Measurements from ENCODE around the gene SLC4A4.

Gene SLC4A4

DNA sequence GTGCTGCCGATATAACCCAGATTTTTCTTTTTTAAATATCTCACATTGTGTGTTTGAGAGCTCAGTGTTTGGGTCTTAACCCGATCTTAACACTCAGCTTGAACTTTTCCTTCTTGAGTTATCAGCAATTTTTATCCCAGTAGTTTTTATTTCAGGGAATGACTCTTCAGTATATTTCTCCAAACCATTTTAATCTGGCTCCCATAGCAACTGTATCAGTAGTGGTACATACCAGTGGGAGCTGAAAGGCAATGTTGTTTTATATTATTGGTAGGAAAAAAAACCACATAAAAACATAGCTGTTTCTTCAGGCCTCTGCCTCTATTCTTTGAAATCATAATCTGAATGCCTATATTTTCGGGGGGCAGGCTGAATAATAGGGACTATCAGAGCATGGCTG, 111.1 kb downstream of the SLC4A4 start:
- no peaks in the 10 kb centered on the region for H3K9me3 ChIP-seq (ENCODE audit: control insufficient read depth, insufficient read depth, low read length)
- no peak overlapping the region for H3K9ac ChIP-seq (ENCODE audit: low read depth, low read length)
- H3K36me3 ChIP-seq (ENCODE audit: control insufficient read depth, insufficient read depth, low read length): no peaks in the 10 kb centered on the region
- H3K4me3 ChIP-seq (ENCODE audit: low read depth, low read length): no peak overlapping the region
- no peaks in the 10 kb centered on the region for H3K27me3 ChIP-seq (ENCODE audit: control insufficient read depth, insufficient read depth, low read length)
- no peaks in the 10 kb centered on the region for H3K4me1 ChIP-seq (ENCODE audit: control insufficient read depth, insufficient read depth, low read length)

DNA sequence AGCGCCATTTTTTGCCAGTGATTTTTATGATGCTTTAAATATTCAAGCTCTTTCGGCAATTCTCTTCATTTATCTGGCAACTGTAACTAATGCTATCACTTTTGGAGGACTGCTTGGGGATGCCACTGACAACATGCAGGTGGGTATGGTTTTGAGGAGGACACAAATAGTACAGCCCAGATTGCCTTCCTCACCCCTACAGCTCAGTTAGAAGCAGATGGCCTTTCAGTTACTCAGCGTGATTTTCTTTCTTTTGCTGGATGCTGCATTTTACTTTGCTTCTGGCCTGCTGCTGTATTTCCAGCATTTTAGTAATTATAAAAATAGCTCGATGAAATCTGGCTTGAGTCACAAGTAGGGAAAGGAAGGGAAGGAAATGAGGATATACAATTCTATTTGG, 114.7 kb downstream of the SLC4A4 start:
- no peaks in the 10 kb centered on the region for H3K27me3 ChIP-seq (ENCODE audit: control insufficient read depth, insufficient read depth, low read length)
- H3K36me3 ChIP-seq (ENCODE audit: control insufficient read depth, insufficient read depth, low read length): no peaks in the 10 kb centered on the region
- H3K9ac ChIP-seq (ENCODE audit: low read depth, low read length): no peak overlapping the region
- H3K4me3 ChIP-seq (ENCODE audit: low read depth, low read length): no peak overlapping the region
- no peaks in the 10 kb centered on the region for H3K9me3 ChIP-seq (ENCODE audit: control insufficient read depth, insufficient read depth, low read length)
- H3K4me1 ChIP-seq (ENCODE audit: control insufficient read depth, insufficient read depth, low read length): no peaks in the 10 kb centered on the region

DNA sequence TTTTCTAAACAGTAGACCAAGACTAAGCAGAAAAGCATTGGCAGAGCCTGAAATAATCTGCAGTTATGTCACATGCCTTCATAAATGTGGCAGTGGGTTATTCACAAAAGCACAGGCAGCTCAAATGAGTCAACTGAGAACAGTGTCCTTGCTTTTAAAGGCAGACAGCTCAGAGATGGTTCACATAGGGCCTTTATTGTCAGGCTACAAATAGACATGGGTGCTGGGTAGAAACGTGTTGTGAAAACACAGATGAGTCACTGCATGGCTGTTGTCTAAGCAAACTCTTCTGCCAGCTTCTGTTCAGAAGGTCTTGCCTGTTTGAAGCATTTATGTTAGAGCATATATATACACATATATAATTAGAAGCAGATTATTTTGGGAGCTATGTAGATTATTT, 118.0 kb downstream of the SLC4A4 start:
- Histone ChIP-seq H3K4me1 (ENCODE audit: control insufficient read depth, insufficient read depth, low read length) (no peaks in the 10 kb centered on the region), H3K9ac (ENCODE audit: low read depth, low read length) (no peak overlapping the region), H3K36me3 (ENCODE audit: control insufficient read depth, insufficient read depth, low read length) (no peaks in the 10 kb centered on the region), H3K4me3 (ENCODE audit: low read depth, low read length) (no peak overlapping the region), H3K9me3 (ENCODE audit: control insufficient read depth, insufficient read depth, low read length) (no peaks in the 10 kb centered on the region), H3K27me3 (ENCODE audit: control insufficient read depth, insufficient read depth, low read length) (no peaks in the 10 kb centered on the region)

DNA sequence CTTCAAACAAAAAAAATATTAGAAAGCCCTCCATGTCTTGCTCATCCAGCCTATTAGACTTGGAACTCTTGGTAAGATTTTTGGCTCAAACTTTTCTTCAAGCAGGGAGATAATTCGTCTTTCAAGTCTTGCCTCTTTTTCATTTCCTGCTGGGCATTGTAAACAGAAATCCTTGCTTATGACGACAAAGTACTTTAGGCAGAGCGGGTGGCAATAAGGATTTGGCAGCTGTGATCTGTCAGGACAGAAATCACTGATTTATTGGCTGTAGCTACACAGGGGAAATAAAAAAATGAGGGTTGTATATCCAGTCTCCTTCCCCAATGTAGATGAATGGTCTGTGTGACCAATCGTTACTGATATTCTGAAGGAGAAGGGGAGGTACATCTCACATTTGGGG, 121.6 kb downstream of the SLC4A4 start:
- Histone ChIP-seq H3K9ac (ENCODE audit: low read depth, low read length) (no peak overlapping the region), H3K4me3 (ENCODE audit: low read depth, low read length) (no peak overlapping the region), H3K4me1 (ENCODE audit: control insufficient read depth, insufficient read depth, low read length) (no peaks in the 10 kb centered on the region), H3K27me3 (ENCODE audit: control insufficient read depth, insufficient read depth, low read length) (no peaks in the 10 kb centered on the region), H3K9me3 (ENCODE audit: control insufficient read depth, insufficient read depth, low read length) (no peaks in the 10 kb centered on the region), H3K36me3 (ENCODE audit: control insufficient read depth, insufficient read depth, low read length) (no peaks in the 10 kb centered on the region)

DNA sequence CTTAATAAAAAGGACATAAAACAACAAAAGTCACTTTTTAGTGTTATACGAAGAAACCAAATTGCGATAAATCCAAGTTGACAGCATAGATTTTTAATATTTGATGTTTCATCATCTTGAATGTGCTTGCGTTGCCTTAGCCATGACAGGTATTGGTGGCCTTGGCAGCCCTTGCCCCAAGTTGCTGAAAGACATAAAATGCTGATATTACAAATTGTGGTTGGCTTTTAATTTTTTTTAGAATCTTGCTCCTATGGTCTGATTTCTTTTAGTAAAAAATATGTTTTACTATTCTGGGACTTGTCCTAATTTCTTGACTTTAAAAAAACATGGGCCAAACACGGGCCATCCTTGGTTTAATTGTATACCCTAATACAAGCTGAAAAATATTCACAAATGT, 122.6 kb downstream of the SLC4A4 start:
- no peaks in the 10 kb centered on the region for H3K27me3 ChIP-seq (ENCODE audit: control insufficient read depth, insufficient read depth, low read length)
- no peaks in the 10 kb centered on the region for H3K9me3 ChIP-seq (ENCODE audit: control insufficient read depth, insufficient read depth, low read length)
- no peaks in the 10 kb centered on the region for H3K4me1 ChIP-seq (ENCODE audit: control insufficient read depth, insufficient read depth, low read length)
- no peak overlapping the region for H3K9ac ChIP-seq (ENCODE audit: low read depth, low read length)
- H3K4me3 ChIP-seq (ENCODE audit: low read depth, low read length): no peak overlapping the region
- H3K36me3 ChIP-seq (ENCODE audit: control insufficient read depth, insufficient read depth, low read length): no peaks in the 10 kb centered on the region

DNA sequence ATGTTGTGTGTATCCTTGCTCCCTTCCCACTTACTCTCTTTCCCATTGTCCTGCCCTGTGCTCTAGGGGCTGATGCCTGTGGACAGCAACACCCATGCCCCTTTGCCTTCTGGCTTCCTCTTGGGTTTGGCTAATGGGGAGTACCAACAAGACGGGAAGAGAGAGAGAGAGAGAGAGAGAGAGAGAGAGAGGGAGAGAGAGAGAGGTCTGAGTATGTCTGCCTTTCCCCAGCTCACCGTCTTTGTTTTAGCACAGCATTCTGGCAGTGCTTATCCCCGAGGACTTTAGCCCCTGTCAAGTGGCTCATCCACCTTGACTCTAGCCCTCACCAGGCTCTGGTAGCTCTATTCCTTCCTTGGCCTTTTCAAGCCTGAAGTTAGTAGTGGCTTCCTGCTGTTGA, 128.0 kb downstream of the SLC4A4 start:
- H3K4me1 ChIP-seq (ENCODE audit: control insufficient read depth, insufficient read depth, low read length): no peaks in the 10 kb centered on the region
- no peak overlapping the region for H3K4me3 ChIP-seq (ENCODE audit: low read depth, low read length)
- no peak overlapping the region for H3K9ac ChIP-seq (ENCODE audit: low read depth, low read length)
- no peaks in the 10 kb centered on the region for H3K27me3 ChIP-seq (ENCODE audit: control insufficient read depth, insufficient read depth, low read length)
- no peaks in the 10 kb centered on the region for H3K9me3 ChIP-seq (ENCODE audit: control insufficient read depth, insufficient read depth, low read length)
- no peaks in the 10 kb centered on the region for H3K36me3 ChIP-seq (ENCODE audit: control insufficient read depth, insufficient read depth, low read length)

DNA sequence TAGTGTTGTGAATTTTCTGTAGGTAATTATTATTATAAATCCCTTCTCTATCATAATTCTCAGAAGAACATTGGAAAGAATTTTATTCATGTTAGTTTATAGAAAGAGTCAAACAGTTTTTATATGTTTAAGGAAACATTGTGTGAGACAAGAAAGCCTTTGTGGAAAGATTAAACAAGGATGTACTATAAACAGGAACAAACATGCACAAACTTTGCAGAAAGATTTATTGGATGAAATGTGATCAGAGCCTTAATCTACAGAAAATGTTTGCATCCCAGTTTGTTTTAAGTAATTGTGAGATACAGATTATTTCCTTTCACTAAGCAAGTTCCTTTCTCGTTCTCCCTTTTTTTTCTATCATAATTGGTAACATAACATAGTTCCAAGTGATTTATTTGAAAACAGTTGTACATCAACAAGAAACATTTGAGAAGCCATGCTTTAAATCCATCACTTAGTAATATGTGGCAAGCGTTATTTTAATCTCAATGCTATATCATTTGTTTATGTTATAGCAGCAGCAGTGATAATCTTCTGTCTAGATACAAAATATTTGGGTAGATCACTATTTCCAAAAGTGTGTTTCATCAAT, 129.4 kb downstream of the SLC4A4 start:
- Histone ChIP-seq H3K27me3 (ENCODE audit: control insufficient read depth, insufficient read depth, low read length) (no peaks in the 10 kb centered on the region), H3K9me3 (ENCODE audit: control insufficient read depth, insufficient read depth, low read length) (no peaks in the 10 kb centered on the region), H3K4me3 (ENCODE audit: low read depth, low read length) (no peak overlapping the region), H3K36me3 (ENCODE audit: control insufficient read depth, insufficient read depth, low read length) (no peaks in the 10 kb centered on the region), H3K9ac (ENCODE audit: low read depth, low read length) (no peak overlapping the region), H3K4me1 (ENCODE audit: control insufficient read depth, insufficient read depth, low read length) (no peaks in the 10 kb centered on the region)

DNA sequence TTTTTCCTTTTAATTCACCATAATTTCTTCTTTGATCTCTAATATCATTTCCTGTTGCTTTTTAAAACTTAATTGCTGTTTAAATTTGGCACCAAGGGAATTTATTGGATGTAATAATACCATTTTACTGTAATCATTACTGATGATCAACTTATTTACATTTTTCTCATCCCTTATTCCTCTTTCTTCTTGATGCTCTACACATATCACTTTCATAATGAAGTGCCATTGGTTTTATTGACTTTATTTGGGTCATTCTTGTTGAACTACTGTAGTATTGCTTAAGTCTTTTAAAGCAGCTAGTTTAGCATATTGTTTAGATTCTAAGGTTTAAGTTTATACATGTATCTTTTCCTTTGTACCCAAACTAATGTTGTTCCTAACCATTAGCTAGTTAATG, 130.7 kb downstream of the SLC4A4 start:
- Histone ChIP-seq H3K4me3 (ENCODE audit: low read depth, low read length) (no peak overlapping the region), H3K4me1 (ENCODE audit: control insufficient read depth, insufficient read depth, low read length) (no peaks in the 10 kb centered on the region), H3K9me3 (ENCODE audit: control insufficient read depth, insufficient read depth, low read length) (no peaks in the 10 kb centered on the region), H3K27me3 (ENCODE audit: control insufficient read depth, insufficient read depth, low read length) (no peaks in the 10 kb centered on the region), H3K9ac (ENCODE audit: low read depth, low read length) (no peak overlapping the region), H3K36me3 (ENCODE audit: control insufficient read depth, insufficient read depth, low read length) (no peaks in the 10 kb centered on the region)

DNA sequence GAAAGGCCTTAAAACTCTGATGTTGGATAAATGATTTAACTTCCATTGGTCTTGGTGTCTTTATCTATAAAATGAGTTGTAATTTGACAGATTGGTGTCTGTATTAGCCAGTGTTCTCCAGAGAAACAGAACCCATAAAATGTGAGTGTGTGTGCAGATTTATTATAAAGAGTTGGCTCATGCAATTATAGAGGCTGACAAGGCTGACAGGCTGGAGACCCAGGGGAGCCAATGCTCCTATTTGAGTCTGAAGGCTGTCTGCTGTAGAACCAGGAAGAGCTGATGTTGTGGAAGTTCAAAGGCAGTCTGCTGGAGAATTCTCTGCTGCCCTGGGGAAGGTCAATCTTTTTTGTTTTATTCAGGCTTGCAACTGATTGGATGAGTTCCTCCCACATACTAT, 131.7 kb downstream of the SLC4A4 start:
- Histone ChIP-seq H3K27me3 (ENCODE audit: control insufficient read depth, insufficient read depth, low read length) (no peaks in the 10 kb centered on the region), H3K9me3 (ENCODE audit: control insufficient read depth, insufficient read depth, low read length) (no peaks in the 10 kb centered on the region), H3K9ac (ENCODE audit: low read depth, low read length) (no peak overlapping the region), H3K4me3 (ENCODE audit: low read depth, low read length) (no peak overlapping the region), H3K4me1 (ENCODE audit: control insufficient read depth, insufficient read depth, low read length) (no peaks in the 10 kb centered on the region), H3K36me3 (ENCODE audit: control insufficient read depth, insufficient read depth, low read length) (no peaks in the 10 kb centered on the region)

DNA sequence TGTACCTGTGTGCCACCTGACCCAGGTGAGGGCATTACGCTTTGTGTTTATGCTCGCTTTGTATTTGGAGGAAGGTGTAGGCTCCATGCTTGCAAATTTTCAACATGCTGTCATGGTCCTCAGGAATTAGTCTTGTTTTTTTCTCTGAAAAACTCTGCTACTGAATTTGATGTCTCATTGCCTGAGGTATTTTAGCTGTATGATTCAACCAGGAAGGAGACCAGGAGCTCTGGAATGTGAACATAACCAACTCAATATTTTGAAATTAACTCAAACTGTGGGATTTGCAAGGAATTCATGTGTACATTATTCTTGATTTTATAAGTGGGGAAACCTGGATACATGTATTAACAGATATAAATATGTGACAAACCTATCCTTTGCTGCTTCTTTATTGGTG, 134.1 kb downstream of the SLC4A4 start:
- no peak overlapping the region for H3K9ac ChIP-seq (ENCODE audit: low read depth, low read length)
- no peaks in the 10 kb centered on the region for H3K4me1 ChIP-seq (ENCODE audit: control insufficient read depth, insufficient read depth, low read length)
- no peaks in the 10 kb centered on the region for H3K27me3 ChIP-seq (ENCODE audit: control insufficient read depth, insufficient read depth, low read length)
- no peaks in the 10 kb centered on the region for H3K9me3 ChIP-seq (ENCODE audit: control insufficient read depth, insufficient read depth, low read length)
- H3K36me3 ChIP-seq (ENCODE audit: control insufficient read depth, insufficient read depth, low read length): no peaks in the 10 kb centered on the region
- no peak overlapping the region for H3K4me3 ChIP-seq (ENCODE audit: low read depth, low read length)

DNA sequence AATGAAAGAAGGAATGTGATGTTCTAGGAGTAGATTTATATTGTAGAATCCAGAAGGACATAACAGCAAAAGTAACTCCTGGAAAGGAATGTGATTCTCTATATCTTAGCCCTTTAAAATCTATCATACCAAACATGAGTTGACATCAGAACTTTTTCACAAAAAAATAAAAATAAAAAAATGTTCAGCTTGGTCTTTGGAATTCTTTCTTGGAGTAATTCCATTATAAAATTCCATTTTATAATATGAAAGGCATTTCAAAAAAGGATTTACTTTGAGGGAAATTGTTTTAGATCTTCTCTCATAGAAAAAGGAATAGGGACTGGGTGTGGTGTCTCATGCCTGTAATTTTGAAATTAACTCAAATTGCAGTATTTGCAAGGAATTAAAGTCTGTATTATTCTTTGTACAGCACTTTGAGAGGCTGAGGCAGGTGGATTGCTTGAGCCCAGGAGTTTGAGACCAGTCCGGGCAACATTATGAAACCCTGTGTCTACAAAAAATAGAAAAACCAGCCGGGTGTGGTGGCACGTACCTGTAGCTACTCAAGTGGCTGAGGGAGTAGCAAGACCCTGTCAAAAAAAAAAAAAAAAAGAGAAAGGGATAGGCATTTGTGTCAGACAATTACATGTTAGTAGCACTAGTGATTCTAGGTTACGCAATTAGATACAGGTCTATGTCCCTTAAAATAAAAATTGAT, 134.9 kb downstream of the SLC4A4 start:
- Histone ChIP-seq H3K4me1 (ENCODE audit: control insufficient read depth, insufficient read depth, low read length) (no peaks in the 10 kb centered on the region), H3K4me3 (ENCODE audit: low read depth, low read length) (no peak overlapping the region), H3K36me3 (ENCODE audit: control insufficient read depth, insufficient read depth, low read length) (no peaks in the 10 kb centered on the region), H3K27me3 (ENCODE audit: control insufficient read depth, insufficient read depth, low read length) (no peaks in the 10 kb centered on the region), H3K9me3 (ENCODE audit: control insufficient read depth, insufficient read depth, low read length) (no peaks in the 10 kb centered on the region), H3K9ac (ENCODE audit: low read depth, low read length) (no peak overlapping the region)

DNA sequence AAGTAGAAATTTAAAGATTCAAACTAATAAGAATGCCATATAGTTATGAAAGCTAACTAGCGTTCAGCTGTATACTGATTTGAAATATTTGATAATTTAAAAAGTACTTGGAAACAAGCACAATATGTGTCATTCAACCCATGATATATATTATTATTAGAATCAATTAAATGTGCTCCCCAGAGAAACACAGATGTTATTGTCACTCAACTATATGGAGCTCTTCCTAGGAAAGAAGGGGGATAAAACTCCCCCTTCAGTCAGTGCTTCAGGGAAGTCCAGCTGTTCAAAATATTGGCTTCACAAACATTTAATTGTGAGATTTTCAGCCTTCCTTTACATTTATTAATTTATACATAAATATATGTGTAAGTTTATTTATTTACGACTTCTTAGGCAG, 135.9 kb downstream of the SLC4A4 start:
- Histone ChIP-seq H3K36me3 (ENCODE audit: control insufficient read depth, insufficient read depth, low read length) (no peaks in the 10 kb centered on the region), H3K9me3 (ENCODE audit: control insufficient read depth, insufficient read depth, low read length) (no peaks in the 10 kb centered on the region), H3K4me3 (ENCODE audit: low read depth, low read length) (no peak overlapping the region), H3K9ac (ENCODE audit: low read depth, low read length) (no peak overlapping the region), H3K27me3 (ENCODE audit: control insufficient read depth, insufficient read depth, low read length) (no peaks in the 10 kb centered on the region), H3K4me1 (ENCODE audit: control insufficient read depth, insufficient read depth, low read length) (no peaks in the 10 kb centered on the region)

Data from iPS-15b (cell line).